ENCODE measurements around the gene IYD. TPM values are rescaled to one million over a fixed set of nuclear protein-coding genes. Genes with fewer than 3 reads are reported as not detected.

The IYD gene
- total RNA-seq, 2 experiments from 2014 or later: not detected

DNA sequence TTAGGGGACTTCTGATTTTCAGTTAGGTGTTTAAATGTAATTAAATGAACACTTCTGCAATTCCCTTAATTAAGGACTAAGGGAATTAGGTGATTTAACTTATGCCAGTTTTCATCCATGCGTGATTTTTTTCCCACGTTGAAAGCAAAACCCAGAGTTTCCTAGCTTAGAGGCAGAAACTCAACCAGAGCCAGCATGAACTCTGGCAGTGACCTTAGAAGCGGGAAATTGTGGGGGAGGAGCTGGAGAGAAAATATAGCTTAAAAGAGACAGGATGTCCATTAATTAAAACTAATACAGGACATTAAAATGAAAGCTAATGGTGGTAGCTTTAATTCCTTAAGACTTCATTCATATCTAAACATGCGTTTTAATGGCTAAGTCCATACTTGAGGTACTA, 41.6 kb downstream of the IYD start:
- ChIA-PET CTCF (ENCODE audit: unreplicated experiment) (interaction anchor here (0.8 to 2.0 kb wide), 4 partner anchors 8 to 197 kb away, joined by 3 to 4 read pairs (median 4); no protein-coding TSS in a partner anchor), POLR2A (interaction anchor here (0.8 to 2.5 kb wide), 12 partner anchors 8 to 405 kb away, joined by 3 to 12 read pairs (median 4); no protein-coding TSS in a partner anchor)
- intact Hi-C loops (cut with micrococcal nuclease; ENCODE audit: unreplicated experiment): no loop called here
- peaks cover 10% of the 10 kb centered on the region; the same call in 1 of the 2 replicates for H3K9me3 ChIP-seq (ENCODE audit: low read length)
- DNase-seq (ENCODE audit: low spot score): no peak
- no peak overlapping the region for H3K4me3 ChIP-seq (ENCODE audit: low read depth, low read length, poor library complexity, severe bottlenecking)
- no peaks in the 10 kb centered on the region for H4K20me1 ChIP-seq (ENCODE audit: insufficient read depth, low read length)
- peak overlapping the region; percentile 59; the same call in 1 of the 2 replicates for H2AFZ ChIP-seq (ENCODE audit: low read length)
- H3K27ac ChIP-seq (ENCODE audit: low read depth, low read length, poor library complexity, severe bottlenecking): peak overlapping the region; percentile 61
- H3K4me2 ChIP-seq (ENCODE audit: low read length): peak overlapping the region; percentile 61
- BruUV-seq (replicated peaks): no TSS peak
- peaks cover 43% of the 10 kb centered on the region for H3K4me1 ChIP-seq (ENCODE audit: insufficient read depth, low read length, poor library complexity, severe bottlenecking)
- H3K36me3 ChIP-seq (ENCODE audit: insufficient read depth, low read length): no peaks in the 10 kb centered on the region
- no peaks in the 10 kb centered on the region for H3K79me2 ChIP-seq (ENCODE audit: insufficient read depth, low read depth, low read length)
- no peaks in the 10 kb centered on the region for H3K9me2 ChIP-seq (ENCODE audit: insufficient read depth, low read length)
- no peak for TF ChIP-seq EZH2phosphoT487 (IDR thresholded peaks at IDR 0.05; ENCODE audit: borderline replicate concordance, low read depth, low read length)
- TF ChIP-seq, protein P1, sequence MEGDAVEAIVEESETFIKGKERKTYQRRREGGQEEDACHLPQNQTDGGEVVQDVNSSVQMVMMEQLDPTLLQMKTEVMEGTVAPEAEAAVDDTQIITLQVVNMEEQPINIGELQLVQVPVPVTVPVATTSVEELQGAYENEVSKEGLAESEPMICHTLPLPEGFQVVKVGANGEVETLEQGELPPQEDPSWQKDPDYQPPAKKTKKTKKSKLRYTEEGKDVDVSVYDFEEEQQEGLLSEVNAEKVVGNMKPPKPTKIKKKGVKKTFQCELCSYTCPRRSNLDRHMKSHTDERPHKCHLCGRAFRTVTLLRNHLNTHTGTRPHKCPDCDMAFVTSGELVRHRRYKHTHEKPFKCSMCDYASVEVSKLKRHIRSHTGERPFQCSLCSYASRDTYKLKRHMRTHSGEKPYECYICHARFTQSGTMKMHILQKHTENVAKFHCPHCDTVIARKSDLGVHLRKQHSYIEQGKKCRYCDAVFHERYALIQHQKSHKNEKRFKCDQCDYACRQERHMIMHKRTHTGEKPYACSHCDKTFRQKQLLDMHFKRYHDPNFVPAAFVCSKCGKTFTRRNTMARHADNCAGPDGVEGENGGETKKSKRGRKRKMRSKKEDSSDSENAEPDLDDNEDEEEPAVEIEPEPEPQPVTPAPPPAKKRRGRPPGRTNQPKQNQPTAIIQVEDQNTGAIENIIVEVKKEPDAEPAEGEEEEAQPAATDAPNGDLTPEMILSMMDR (conservative IDR thresholded peaks at IDR 0.05; ENCODE audit: low read length): no peak

- H3K79me2 ChIP-seq (ENCODE audit: insufficient read depth, low read depth, low read length): no peaks in the 10 kb centered on the region
- no peak overlapping the region for H3K4me3 ChIP-seq (ENCODE audit: low read depth, low read length, poor library complexity, severe bottlenecking)
- no peaks in the 10 kb centered on the region for H3K36me3 ChIP-seq (ENCODE audit: insufficient read depth, low read length)
- no peak overlapping the region for H3K27ac ChIP-seq (ENCODE audit: low read depth, low read length, poor library complexity, severe bottlenecking)
- peaks cover 43% of the 10 kb centered on the region for H3K4me1 ChIP-seq (ENCODE audit: insufficient read depth, low read length, poor library complexity, severe bottlenecking)
- intact Hi-C loops (cut with micrococcal nuclease; ENCODE audit: unreplicated experiment): no loop called here
- H3K9me3 ChIP-seq (ENCODE audit: low read length): peaks cover 5% of the 10 kb centered on the region; the same call in 1 of the 2 replicates
- DNase-seq (ENCODE audit: low spot score): no peak
- no peaks in the 10 kb centered on the region for H4K20me1 ChIP-seq (ENCODE audit: insufficient read depth, low read length)
- TF ChIP-seq, protein P1 (conservative IDR thresholded peaks at IDR 0.05; ENCODE audit: low read length): no peak
- no peak for TF ChIP-seq EZH2phosphoT487 (IDR thresholded peaks at IDR 0.05; ENCODE audit: borderline replicate concordance, low read depth, low read length)
- no peak overlapping the region; the same call in 1 of the 2 replicates for H2AFZ ChIP-seq (ENCODE audit: low read length)
- no TSS peak for BruUV-seq (replicated peaks)
- ChIA-PET POLR2A (interaction anchor here (0.6 to 1.8 kb wide), 9 partner anchors 12 to 1165 kb away, joined by 3 to 8 read pairs (median 5); no protein-coding TSS in a partner anchor), CTCF (ENCODE audit: unreplicated experiment) (interaction anchor here (0.8 to 2.0 kb wide), 3 partner anchors 9 to 196 kb away, joined by 3 to 4 read pairs (median 3); no protein-coding TSS in a partner anchor)
- peak overlapping the region; percentile 61 for H3K4me2 ChIP-seq (ENCODE audit: low read length)
- no peaks in the 10 kb centered on the region for H3K9me2 ChIP-seq (ENCODE audit: insufficient read depth, low read length)
Measured at GRCh38 chr6:150410906-150411305, 42.1 kb downstream of the IYD start.

- Histone ChIP-seq H3K4me1 (ENCODE audit: insufficient read depth, low read length, poor library complexity, severe bottlenecking) (peaks cover 39% of the 10 kb centered on the region), H3K79me2 (ENCODE audit: insufficient read depth, low read depth, low read length) (no peaks in the 10 kb centered on the region), H3K27ac (ENCODE audit: low read depth, low read length, poor library complexity, severe bottlenecking) (no peak overlapping the region), H2AFZ (ENCODE audit: low read length) (no peak overlapping the region; the same call in 1 of the 2 replicates), H3K4me3 (ENCODE audit: low read depth, low read length, poor library complexity, severe bottlenecking) (no peak overlapping the region), H4K20me1 (ENCODE audit: insufficient read depth, low read length) (no peaks in the 10 kb centered on the region), H3K9me2 (ENCODE audit: insufficient read depth, low read length) (no peaks in the 10 kb centered on the region), H3K9me3 (ENCODE audit: low read length) (peaks cover 5% of the 10 kb centered on the region; the same call in 1 of the 2 replicates), H3K36me3 (ENCODE audit: insufficient read depth, low read length) (no peaks in the 10 kb centered on the region), H3K4me2 (ENCODE audit: low read length) (no peak overlapping the region)
- ChIA-PET POLR2A (no interaction called here), CTCF (ENCODE audit: unreplicated experiment) (no interaction called here)
- TF ChIP-seq, protein P1 (conservative IDR thresholded peaks at IDR 0.05; ENCODE audit: low read length): no peak
- TF ChIP-seq EZH2phosphoT487 (IDR thresholded peaks at IDR 0.05; ENCODE audit: borderline replicate concordance, low read depth, low read length): no peak
- DNase-seq (ENCODE audit: low spot score): no peak
- intact Hi-C loops (cut with micrococcal nuclease; ENCODE audit: unreplicated experiment): no loop called here
- BruUV-seq (replicated peaks): no TSS peak
Measured at GRCh38 chr6:150412221-150412620, 43.4 kb downstream of the IYD start.

Measured in OCI-LY7 (cell line).